Ishikawa (cell line): Measurements from ENCODE around the gene RGSL1.

Experiments used
- CEBPB ChIP-seq: IDR thresholded peaks from 2 replicates; pipeline ENCODE4 v1.6.1; 2012
- CREB1 ChIP-seq: IDR thresholded peaks from 2 replicates; pipeline ENCODE4 v1.6.1; 2012; ENCODE audit warnings: low read depth
- EGR1 ChIP-seq: IDR thresholded peaks from 2 replicates; pipeline ENCODE4 v1.6.1; 2012
- EP300 ChIP-seq: IDR thresholded peaks from 2 replicates; pipeline ENCODE4 v1.6.1; 2012; ENCODE audit warnings: borderline replicate concordance
- FOXM1 ChIP-seq: IDR thresholded peaks from 2 replicates; pipeline ENCODE4 v1.6.1; 2012; ENCODE audit warnings: low read depth, borderline replicate concordance
- NFIC ChIP-seq: IDR thresholded peaks from 2 replicates; pipeline ENCODE4 v1.6.1; 2012
- RAD21 ChIP-seq: IDR thresholded peaks from 2 replicates; pipeline ENCODE4 v1.6.1; 2012; ENCODE audit warnings: low read depth
- TAF1 ChIP-seq: IDR thresholded peaks from 2 replicates; pipeline ENCODE4 v1.6.1; 2012; ENCODE audit warnings: low read depth, mild to moderate bottlenecking
- TCF12 ChIP-seq: IDR thresholded peaks from 2 replicates; pipeline ENCODE4 v1.6.1; 2012; ENCODE audit warnings: low read depth
- TEAD4 ChIP-seq: IDR thresholded peaks from 2 replicates; pipeline ENCODE4 v1.6.1; 2012
- USF1 ChIP-seq: IDR thresholded peaks from 2 replicates; pipeline ENCODE4 v1.6.1; 2012
- YY1 ChIP-seq: IDR thresholded peaks from 2 replicates; pipeline ENCODE4 v1.6.1; 2012; ENCODE audit warnings: low read depth
- ZBTB7A ChIP-seq: IDR thresholded peaks from 2 replicates; pipeline ENCODE4 v1.6.1; 2012; ENCODE audit warnings: low read depth
- TF ChIP-seq, protein P1 (sequence below): IDR thresholded peaks from 2 replicates; pipeline ENCODE4 v1.6.1; 2012
- TF ChIP-seq, protein P2 (sequence below): IDR thresholded peaks from 2 replicates; pipeline ENCODE4 v1.6.1; 2012; ENCODE audit warnings: low read depth, mild to moderate bottlenecking

The RGSL1 gene

GRCh38 chr1:182600036-182600713 lies 150.2 kb downstream of the RGSL1 start:
- TF ChIP-seq CREB1, result no peak
- TF ChIP-seq EP300, result no peak
- TF ChIP-seq, protein P1, sequence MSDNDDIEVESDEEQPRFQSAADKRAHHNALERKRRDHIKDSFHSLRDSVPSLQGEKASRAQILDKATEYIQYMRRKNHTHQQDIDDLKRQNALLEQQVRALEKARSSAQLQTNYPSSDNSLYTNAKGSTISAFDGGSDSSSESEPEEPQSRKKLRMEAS, result no peak
- TF ChIP-seq TAF1, result no peak
- no peak for TF ChIP-seq ZBTB7A
- TF ChIP-seq, protein P2, sequence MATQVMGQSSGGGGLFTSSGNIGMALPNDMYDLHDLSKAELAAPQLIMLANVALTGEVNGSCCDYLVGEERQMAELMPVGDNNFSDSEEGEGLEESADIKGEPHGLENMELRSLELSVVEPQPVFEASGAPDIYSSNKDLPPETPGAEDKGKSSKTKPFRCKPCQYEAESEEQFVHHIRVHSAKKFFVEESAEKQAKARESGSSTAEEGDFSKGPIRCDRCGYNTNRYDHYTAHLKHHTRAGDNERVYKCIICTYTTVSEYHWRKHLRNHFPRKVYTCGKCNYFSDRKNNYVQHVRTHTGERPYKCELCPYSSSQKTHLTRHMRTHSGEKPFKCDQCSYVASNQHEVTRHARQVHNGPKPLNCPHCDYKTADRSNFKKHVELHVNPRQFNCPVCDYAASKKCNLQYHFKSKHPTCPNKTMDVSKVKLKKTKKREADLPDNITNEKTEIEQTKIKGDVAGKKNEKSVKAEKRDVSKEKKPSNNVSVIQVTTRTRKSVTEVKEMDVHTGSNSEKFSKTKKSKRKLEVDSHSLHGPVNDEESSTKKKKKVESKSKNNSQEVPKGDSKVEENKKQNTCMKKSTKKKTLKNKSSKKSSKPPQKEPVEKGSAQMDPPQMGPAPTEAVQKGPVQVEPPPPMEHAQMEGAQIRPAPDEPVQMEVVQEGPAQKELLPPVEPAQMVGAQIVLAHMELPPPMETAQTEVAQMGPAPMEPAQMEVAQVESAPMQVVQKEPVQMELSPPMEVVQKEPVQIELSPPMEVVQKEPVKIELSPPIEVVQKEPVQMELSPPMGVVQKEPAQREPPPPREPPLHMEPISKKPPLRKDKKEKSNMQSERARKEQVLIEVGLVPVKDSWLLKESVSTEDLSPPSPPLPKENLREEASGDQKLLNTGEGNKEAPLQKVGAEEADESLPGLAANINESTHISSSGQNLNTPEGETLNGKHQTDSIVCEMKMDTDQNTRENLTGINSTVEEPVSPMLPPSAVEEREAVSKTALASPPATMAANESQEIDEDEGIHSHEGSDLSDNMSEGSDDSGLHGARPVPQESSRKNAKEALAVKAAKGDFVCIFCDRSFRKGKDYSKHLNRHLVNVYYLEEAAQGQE, result no peak
- no peak for TF ChIP-seq EGR1
- no peak for TF ChIP-seq TCF12
- no peak for TF ChIP-seq RAD21
- no peak for TF ChIP-seq NFIC
- TF ChIP-seq USF1, result no peak
- no peak for TF ChIP-seq TEAD4
- no peak for TF ChIP-seq FOXM1

DNA sequence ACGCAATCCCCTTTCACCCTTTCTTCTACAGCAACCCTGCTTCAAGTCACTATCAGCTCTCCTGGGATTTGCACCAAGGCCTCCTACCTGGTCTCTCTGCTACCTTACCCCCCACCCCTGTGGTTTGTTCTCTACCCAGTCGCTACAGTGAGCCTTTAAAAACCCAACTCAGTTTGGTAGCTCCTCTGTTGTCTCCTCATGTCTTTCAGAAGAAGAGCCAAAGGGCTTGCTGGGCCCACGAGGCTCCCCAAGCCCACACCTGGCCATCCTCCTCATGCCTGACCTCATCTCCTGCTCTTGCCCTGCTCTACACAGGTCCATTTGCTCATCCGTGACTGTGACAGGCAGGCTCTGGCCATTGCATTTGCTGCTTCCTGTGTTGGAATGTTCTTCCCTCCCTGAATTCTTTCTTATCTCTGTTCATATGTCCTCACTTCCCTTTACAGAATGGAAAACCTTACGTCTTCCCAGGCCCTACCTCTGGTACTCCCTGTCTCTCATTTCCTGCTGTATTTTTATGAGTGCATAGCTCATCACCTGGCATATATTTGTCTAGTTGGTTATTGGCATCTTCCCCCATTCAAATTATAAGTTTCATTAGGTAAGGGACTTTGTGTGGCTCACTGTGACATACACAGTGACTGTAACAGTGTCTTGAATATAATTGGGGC lies 150.9 kb downstream of the RGSL1 start:
- TF ChIP-seq CEBPB (no peak), USF1 (no peak), NFIC (no peak), EP300 (no peak), TEAD4 (no peak), ZBTB7A (no peak), FOXM1 (no peak), YY1 (no peak), RAD21 (no peak)

DNA sequence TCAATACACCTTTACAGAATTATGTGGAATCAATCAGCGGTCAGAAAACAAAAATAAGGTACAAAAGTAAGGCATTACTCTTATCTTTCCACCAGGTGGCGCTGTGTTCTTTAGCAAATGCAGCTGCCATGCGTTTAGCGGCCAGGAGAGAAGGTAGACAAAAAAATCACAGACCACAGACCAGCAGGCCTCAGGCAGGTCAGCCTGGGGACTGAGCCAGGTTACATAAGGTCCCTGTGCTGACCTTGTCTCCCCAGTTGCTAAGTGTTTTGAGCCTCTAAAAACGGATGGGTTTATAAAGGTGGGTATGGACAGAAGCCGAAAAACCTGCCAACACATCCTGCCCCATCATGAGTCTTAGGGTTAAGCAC lies 151.5 kb downstream of the RGSL1 start:
- TF ChIP-seq CEBPB, result no peak
- no peak for TF ChIP-seq FOXM1
- peak; percentile 96 for TF ChIP-seq RAD21
- no peak for TF ChIP-seq TEAD4
- no peak for TF ChIP-seq TCF12
- TF ChIP-seq, protein P1, result peak; percentile 49
- TF ChIP-seq YY1, result no peak
- TF ChIP-seq ZBTB7A, result no peak
- no peak for TF ChIP-seq TAF1
- TF ChIP-seq CREB1, result no peak

DNA sequence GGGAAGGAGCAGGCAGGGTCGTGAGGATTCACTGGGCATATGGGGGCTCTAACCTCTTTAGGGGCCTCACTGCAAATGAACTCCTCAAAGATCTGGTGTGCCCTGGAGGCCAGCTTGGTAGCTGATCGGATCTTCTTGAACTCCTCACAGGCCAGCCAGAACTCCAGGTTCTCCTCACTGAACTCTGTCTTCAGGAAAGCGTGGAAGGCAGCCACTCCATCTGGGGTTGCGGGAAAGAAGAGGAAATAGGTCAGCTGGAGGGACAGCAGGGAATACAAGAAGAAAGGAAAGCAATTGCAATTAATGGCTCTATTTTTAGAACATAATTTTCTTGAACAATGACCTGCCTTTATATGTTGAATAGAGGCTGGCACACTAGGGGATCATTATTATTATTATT lies 152.0 kb downstream of the RGSL1 start:
- TF ChIP-seq EP300, result no peak
- TF ChIP-seq YY1, result no peak
- no peak for TF ChIP-seq CREB1
- TF ChIP-seq RAD21, result no peak
- TF ChIP-seq, protein P2, result no peak
- no peak for TF ChIP-seq FOXM1
- TF ChIP-seq USF1, result no peak
- TF ChIP-seq EGR1, result no peak
- no peak for TF ChIP-seq TCF12
- TF ChIP-seq TAF1, result no peak
- TF ChIP-seq ZBTB7A, result no peak
- no peak for TF ChIP-seq TEAD4
- TF ChIP-seq NFIC, result no peak
